ENCODE data around the gene LRP1. TPM values are rescaled to one million over a fixed set of nuclear protein-coding genes. Genes with fewer than 3 reads are reported as not detected.

The LRP1 gene
- total RNA-seq, 1 donor from 2014 or later, result 138 TPM

DNA sequence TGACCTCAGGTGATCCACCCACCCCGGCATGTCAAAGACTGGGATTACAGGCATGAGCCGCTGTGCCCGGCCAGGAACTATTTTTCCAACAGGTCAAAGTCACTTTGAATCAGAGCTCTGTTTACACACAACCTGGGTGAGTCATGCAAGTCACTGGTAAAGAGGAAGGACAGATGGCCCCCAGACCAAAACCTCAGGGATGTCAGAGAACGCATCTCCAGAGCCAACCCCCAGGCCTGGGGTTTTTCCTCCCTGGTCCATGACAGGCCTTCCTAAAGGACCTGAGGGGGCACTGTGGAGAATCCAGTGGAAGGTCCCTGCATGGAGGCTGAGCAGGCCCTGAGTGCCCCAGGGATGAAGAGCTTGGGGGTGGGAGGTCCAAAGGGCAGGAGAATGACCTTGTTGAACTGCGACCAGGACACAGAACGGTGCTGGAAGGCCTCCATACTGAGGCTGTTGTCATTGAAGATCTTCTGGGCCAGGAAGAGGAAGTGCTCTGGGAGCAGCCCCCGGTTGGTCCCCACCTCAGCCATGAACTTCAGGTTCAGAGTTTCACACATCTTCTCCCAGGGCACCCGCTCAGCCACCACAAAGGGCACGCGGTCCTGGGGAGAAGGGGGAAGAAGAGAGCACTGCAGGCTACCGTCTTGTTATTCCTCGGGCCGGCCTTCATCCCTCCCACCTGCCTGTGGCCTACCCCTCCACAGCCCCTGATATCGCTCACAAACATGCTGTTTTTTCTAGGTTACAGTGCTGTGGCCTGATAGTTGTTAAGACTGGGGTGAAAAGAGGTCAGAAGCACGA, 26.2 kb upstream of the LRP1 start:
- Mint-ChIP-seq H3K36me3 (peaks cover 24% of the 10 kb centered on the region), H3K27ac (peak overlapping the region; percentile 69), H3K4me1 (ENCODE audit: unreplicated experiment) (peaks cover 10% of the 10 kb centered on the region), H3K27me3 (no peaks in the 10 kb centered on the region), H3K4me3 (no peak overlapping the region), H3K9me3 (no peaks in the 10 kb centered on the region)
- TF ChIP-seq, protein P1, sequence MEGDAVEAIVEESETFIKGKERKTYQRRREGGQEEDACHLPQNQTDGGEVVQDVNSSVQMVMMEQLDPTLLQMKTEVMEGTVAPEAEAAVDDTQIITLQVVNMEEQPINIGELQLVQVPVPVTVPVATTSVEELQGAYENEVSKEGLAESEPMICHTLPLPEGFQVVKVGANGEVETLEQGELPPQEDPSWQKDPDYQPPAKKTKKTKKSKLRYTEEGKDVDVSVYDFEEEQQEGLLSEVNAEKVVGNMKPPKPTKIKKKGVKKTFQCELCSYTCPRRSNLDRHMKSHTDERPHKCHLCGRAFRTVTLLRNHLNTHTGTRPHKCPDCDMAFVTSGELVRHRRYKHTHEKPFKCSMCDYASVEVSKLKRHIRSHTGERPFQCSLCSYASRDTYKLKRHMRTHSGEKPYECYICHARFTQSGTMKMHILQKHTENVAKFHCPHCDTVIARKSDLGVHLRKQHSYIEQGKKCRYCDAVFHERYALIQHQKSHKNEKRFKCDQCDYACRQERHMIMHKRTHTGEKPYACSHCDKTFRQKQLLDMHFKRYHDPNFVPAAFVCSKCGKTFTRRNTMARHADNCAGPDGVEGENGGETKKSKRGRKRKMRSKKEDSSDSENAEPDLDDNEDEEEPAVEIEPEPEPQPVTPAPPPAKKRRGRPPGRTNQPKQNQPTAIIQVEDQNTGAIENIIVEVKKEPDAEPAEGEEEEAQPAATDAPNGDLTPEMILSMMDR (conservative IDR thresholded peaks at IDR 0.05), result no peak
- DNase-seq (ENCODE audit: extremely low spot score, unreplicated experiment), result no peak

DNA sequence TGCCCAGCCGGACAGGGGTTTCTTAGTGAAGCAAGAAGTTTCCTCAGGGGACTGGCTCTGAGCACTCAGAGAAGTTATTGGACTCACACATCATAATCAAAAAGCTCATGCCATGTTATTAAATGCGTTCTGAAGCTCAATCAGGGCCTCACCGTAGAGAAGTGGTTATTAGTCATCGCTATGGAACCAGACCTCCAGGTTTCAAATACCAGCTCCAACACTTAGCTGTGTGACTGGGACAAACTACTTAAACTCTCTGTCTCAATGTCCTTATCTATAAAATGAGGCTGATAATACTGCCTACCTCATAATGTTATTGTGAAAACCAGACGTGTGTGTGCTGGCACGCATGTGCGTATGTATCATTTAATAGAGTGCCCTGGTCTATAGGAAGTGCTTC, 24.4 kb upstream of the LRP1 start:
- TF ChIP-seq, protein P1 (conservative IDR thresholded peaks at IDR 0.05), result no peak
- Mint-ChIP-seq H3K9me3 (no peaks in the 10 kb centered on the region), H3K4me1 (ENCODE audit: unreplicated experiment) (peaks cover 15% of the 10 kb centered on the region), H3K27me3 (no peaks in the 10 kb centered on the region), H3K36me3 (peaks cover 21% of the 10 kb centered on the region), H3K4me3 (no peak overlapping the region), H3K27ac (no peak overlapping the region)
- DNase-seq (ENCODE audit: extremely low spot score, unreplicated experiment), result no peak

DNA sequence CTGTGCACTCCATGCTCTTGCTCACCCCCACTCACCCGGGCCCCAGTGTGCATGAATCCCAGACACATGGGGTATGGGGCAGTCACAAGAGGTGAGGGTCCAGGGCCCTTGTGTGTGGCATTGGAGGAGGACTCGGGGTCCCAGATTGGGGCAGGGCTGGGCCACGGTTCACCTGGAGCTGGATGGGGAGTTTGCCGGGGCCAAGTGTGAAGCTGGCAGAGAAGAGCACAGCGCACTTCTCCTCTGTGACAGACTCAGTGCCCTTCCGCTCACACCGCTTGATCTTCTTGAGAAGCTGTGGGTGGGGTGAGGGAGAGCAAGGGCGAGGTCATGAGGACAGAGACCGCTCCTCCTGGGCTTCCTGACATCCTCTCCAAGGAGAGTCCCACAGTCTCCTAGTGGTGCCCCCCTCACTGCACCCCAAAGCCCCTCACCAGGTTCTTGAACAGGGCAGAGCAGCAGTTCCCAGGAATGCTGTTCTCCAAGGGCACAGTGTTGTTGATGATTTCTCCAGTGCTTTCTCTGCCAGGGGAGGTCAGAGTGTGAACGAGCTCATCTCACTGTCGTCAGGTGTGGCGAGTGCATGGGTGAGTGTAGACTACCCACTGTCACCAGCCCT, 23.9 kb upstream of the LRP1 start:
- TF ChIP-seq, protein P1 (conservative IDR thresholded peaks at IDR 0.05), result no peak
- no peak for DNase-seq (ENCODE audit: extremely low spot score, unreplicated experiment)
- no peaks in the 10 kb centered on the region for H3K27me3 Mint-ChIP-seq
- peaks cover 15% of the 10 kb centered on the region for H3K4me1 Mint-ChIP-seq (ENCODE audit: unreplicated experiment)
- H3K36me3 Mint-ChIP-seq, result peaks cover 15% of the 10 kb centered on the region
- H3K9me3 Mint-ChIP-seq, result no peaks in the 10 kb centered on the region
- no peak overlapping the region for H3K4me3 Mint-ChIP-seq
- H3K27ac Mint-ChIP-seq, result no peak overlapping the region

DNA sequence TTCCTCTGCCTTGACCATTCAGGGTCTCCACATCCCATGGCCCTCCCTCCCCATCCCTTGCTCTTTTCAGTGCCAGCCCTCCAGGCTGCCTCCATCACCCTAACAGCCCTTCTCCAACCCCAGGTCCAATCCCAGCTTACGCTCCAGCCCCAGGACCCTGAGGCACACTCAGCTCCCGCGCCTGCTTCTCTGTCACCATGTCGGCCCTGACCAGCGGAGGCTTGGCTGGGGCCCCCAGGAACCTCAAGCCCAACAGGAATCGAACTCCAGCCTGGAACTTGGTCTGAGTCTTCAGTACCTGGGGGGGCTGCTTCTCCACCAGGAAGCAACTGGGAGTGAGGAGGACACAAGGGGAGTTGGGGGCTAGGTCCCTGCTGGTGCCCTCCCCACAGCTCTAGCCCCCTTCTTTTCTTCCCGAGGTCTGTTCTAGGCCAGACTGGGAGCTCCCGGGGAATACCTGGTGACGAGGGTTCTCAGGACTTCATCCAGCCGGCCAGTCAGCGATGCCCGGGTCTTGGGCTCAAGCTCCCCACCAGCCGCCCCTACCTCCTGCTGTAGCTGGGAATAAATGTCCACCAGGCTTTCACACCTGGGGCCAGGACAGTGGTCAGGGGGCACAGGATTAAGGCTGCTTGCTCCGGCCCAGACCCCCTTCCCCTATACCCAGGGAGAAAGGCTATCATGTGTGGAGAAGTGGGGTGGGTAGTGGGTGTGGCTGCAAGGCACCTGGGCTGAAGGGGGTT, 23.1 kb upstream of the LRP1 start:
- TF ChIP-seq, protein P1 (conservative IDR thresholded peaks at IDR 0.05), result no peak
- peaks cover 10% of the 10 kb centered on the region for H3K36me3 Mint-ChIP-seq
- peaks cover 18% of the 10 kb centered on the region for H3K4me1 Mint-ChIP-seq (ENCODE audit: unreplicated experiment)
- H3K9me3 Mint-ChIP-seq, result no peaks in the 10 kb centered on the region
- DNase-seq (ENCODE audit: extremely low spot score, unreplicated experiment), result no peak
- no peak overlapping the region for H3K27ac Mint-ChIP-seq
- no peaks in the 10 kb centered on the region for H3K27me3 Mint-ChIP-seq
- H3K4me3 Mint-ChIP-seq, result no peak overlapping the region

DNA sequence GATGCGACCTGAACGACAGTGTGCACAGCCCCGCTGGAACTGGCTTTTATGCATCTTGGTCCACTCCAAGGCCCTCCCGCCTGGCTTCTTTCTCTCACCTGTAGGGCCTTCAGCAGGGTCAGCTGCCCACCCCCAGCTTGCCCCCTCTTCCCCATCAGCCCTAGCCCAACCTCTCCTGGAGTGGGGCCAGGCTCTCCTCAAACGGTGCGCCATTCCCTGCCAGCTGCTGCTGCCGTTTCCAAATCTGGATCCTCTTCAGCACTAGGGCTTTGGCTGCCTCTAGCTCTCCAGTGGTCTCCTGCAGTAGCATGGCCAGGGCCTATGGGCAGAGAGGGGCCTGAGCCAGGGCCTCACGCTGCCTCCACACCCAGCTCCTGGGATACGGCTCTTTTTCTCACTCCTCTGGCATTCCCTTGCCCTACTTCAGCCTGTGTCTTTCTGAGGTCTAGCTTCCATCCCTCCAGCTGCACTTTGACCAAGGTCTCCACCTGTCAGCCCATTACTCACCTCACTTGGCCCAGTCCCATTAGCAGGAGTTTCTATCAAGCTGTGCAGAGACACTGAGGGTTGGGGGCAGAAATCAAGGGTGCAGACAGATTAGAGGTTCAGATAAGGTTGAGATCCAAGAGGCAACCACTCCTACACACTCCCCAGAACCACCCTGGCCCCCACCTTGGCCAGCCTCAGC, 22.1 kb upstream of the LRP1 start:
- Mint-ChIP-seq H3K4me3 (no peak overlapping the region), H3K27ac (peak overlapping the region; percentile 9)

More for the DNA sequence above, 22.1 kb upstream of the LRP1 start:
- H3K4me1 Mint-ChIP-seq (ENCODE audit: unreplicated experiment), result peaks cover 15% of the 10 kb centered on the region
- H3K9me3 Mint-ChIP-seq, result no peaks in the 10 kb centered on the region
- H3K36me3 Mint-ChIP-seq, result peaks cover 10% of the 10 kb centered on the region
- TF ChIP-seq, protein P1 (conservative IDR thresholded peaks at IDR 0.05), result no peak
- no peaks in the 10 kb centered on the region for H3K27me3 Mint-ChIP-seq
- no peak for DNase-seq (ENCODE audit: extremely low spot score, unreplicated experiment)
